ENCODE measurements around the gene PSMG3. TPM values are rescaled to one million over a fixed set of nuclear protein-coding genes. Genes with fewer than 3 reads are reported as not detected.

The PSMG3 gene
- total and polyA plus RNA-seq, 3 donors from 2014 or later: 23.7 to 44.5 (median 39.1) TPM

DNA sequence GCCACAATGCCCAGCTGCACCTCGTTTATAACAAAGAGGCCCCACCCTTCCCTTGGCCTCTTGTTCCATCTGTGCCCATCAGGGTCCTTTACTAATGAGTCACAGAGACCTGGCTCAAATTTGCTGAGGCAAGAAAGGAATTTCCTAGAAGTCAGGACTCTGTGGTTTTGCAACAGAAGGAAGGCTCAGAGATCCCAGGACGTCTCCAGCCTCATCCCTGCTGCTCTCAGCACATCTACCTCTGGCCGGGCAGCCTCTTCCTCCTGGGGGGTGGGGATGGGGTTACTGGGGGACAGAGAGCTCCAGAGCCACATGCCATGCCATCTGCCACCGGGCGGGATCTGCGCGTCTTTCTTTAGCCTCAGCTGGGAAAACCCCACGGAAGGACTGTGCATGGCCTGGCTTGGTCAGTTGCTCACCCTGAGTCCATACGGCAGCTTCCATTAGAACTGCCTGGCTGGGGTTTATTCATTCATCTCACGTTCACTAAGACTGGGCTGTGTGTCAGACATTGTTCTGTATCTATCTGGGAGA lies 41.9 kb upstream of the PSMG3 start:
- H3K9me3 ChIP-seq: no peaks in the 10 kb centered on the region
- DNase-seq: no peak
- no peaks in the 10 kb centered on the region for H3K36me3 ChIP-seq (ENCODE audit: low read depth, missing control alignments)
- no peak overlapping the region for H3K27ac ChIP-seq
- H3K4me3 ChIP-seq: no peak overlapping the region
- 56 to 65% methylated on average over 3 to 10 of the region's 10 CpGs for WGBS, 2 donors
- H3K4me1 ChIP-seq: no peaks in the 10 kb centered on the region
- no peaks in the 10 kb centered on the region for H3K27me3 ChIP-seq
- TF ChIP-seq, protein P1, sequence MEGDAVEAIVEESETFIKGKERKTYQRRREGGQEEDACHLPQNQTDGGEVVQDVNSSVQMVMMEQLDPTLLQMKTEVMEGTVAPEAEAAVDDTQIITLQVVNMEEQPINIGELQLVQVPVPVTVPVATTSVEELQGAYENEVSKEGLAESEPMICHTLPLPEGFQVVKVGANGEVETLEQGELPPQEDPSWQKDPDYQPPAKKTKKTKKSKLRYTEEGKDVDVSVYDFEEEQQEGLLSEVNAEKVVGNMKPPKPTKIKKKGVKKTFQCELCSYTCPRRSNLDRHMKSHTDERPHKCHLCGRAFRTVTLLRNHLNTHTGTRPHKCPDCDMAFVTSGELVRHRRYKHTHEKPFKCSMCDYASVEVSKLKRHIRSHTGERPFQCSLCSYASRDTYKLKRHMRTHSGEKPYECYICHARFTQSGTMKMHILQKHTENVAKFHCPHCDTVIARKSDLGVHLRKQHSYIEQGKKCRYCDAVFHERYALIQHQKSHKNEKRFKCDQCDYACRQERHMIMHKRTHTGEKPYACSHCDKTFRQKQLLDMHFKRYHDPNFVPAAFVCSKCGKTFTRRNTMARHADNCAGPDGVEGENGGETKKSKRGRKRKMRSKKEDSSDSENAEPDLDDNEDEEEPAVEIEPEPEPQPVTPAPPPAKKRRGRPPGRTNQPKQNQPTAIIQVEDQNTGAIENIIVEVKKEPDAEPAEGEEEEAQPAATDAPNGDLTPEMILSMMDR (IDR thresholded peaks at IDR 0.05): no peak
- no peak for TF ChIP-seq POLR2A (IDR thresholded peaks at IDR 0.05)
- intact Hi-C loops (cut with DNase I; ENCODE audit: low total_unique reads): no loop called here

DNA sequence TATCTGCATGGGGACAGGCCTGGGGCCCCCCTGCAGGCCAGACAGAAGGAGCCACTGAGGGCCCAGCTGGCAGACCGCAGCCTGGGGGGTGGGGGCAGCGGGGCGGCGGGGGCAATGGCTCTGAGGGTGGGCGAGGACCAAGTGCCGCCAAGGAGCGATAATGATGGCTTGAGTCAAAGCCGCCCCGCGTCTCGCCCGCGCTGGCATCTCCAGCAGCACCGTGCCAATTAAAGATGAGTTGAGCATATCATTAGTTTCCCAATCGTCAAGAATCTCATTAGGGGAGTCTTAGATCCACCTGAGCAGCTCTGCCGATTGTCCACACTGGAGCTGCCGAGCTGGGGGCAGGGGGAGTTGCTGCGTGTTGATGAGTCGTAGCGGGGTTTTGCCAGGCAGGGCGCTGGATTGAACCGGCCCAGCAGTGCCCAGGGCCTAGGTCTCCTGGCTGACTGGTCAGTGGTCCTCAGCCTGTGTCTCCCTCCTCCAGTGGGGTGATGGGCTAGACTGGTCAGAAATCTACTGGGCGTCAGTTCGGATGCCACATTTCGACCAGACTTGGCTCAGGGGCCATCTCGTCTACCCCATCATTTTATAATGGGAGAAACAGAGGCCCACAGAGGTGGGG lies 41.0 kb upstream of the PSMG3 start:
- Histone ChIP-seq H3K4me1 (no peaks in the 10 kb centered on the region), H3K27me3 (no peaks in the 10 kb centered on the region), H3K4me3 (no peak overlapping the region), H3K27ac (no peak overlapping the region), H3K36me3 (ENCODE audit: low read depth, missing control alignments) (no peaks in the 10 kb centered on the region), H3K9me3 (no peaks in the 10 kb centered on the region)
- TF ChIP-seq, protein P1 (IDR thresholded peaks at IDR 0.05): no peak
- TF ChIP-seq POLR2A (IDR thresholded peaks at IDR 0.05): no peak
- intact Hi-C loops (cut with DNase I; ENCODE audit: low total_unique reads): no loop called here
- 89 to 91% methylated on average over 19 to 26 of the region's 26 CpGs for WGBS, 2 donors
- no peak for DNase-seq

DNA sequence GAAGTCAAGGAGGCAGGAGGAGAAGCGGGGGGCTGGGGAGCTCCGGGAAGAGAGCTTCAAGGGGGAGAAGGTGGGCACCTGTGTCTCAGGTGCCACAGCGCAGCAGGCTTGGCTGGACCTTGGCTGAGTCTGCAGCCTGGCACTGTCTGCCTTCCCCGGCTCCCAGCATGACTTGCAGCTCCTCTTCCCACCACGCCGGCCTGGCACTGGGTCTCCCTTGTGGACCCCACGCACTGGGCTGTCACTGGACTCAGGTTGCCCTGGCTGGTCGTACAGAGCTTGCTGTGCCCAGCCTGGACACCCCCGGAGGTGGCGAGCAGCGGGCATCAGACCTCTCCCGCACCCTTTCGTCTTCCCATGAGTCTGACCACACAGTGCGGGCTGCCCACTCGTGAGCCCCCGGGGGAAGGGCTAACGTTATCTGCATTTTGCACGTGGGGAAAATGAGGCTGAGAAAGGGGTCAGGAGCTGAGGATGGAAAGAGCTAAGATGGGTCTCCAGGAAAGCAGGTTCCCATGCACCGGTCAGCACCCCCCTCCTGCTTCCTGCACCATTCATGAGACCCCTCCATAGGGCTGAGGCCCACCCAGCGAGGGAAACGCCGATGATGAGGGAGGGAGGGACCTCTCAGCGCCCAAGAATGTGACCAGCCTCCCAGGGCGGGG lies 40.3 kb upstream of the PSMG3 start:
- DNase-seq: no peak
- no peak for TF ChIP-seq POLR2A (IDR thresholded peaks at IDR 0.05)
- TF ChIP-seq, protein P1 (IDR thresholded peaks at IDR 0.05): no peak
- H3K4me3 ChIP-seq: no peak overlapping the region
- H3K27me3 ChIP-seq: no peaks in the 10 kb centered on the region
- H3K36me3 ChIP-seq (ENCODE audit: low read depth, missing control alignments): no peaks in the 10 kb centered on the region
- no peaks in the 10 kb centered on the region for H3K9me3 ChIP-seq
- intact Hi-C loops (cut with DNase I; ENCODE audit: low total_unique reads): no loop called here
- no peak overlapping the region for H3K27ac ChIP-seq
- H3K4me1 ChIP-seq: no peaks in the 10 kb centered on the region
- WGBS, 2 donors: 77 to 83% methylated on average over 18 to 24 of the region's 24 CpGs

DNA sequence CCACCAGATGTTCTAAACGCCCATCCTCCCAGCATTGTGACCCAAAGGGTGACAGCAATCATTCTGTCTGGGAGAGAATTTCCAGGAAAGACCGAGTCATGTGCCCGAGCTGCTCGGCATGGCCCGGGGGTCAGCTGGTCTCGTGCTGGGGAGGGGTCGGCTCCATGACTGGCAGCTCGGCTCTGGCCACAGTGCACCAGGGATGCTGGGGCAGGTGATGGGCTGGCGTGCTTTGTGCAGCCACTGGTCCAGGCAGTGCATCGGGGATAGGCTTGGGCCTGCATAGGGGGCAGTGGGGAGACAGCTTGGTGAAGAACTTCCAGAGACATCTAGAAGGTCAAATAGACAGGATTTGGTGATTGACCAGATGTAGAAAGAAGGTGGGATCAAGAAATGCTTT lies 39.2 kb upstream of the PSMG3 start:
- H3K4me3 ChIP-seq: no peak overlapping the region
- no peaks in the 10 kb centered on the region for H3K9me3 ChIP-seq
- TF ChIP-seq, protein P1 (IDR thresholded peaks at IDR 0.05): no peak
- TF ChIP-seq POLR2A (IDR thresholded peaks at IDR 0.05): no peak
- WGBS, 2 donors: 63 to 87% methylated on average over 9 to 10 of the region's 10 CpGs
- H3K27me3 ChIP-seq: no peaks in the 10 kb centered on the region
- no peak for DNase-seq
- H3K4me1 ChIP-seq: no peaks in the 10 kb centered on the region
- no peak overlapping the region for H3K27ac ChIP-seq
- no peaks in the 10 kb centered on the region for H3K36me3 ChIP-seq (ENCODE audit: low read depth, missing control alignments)
- intact Hi-C loops (cut with DNase I; ENCODE audit: low total_unique reads): no loop called here

Data from testis (tissue), 3 donors.